HG03097 (cell line): ENCODE results near the gene ZNF324B.
"Not testable (repeated sequence)": the region's sequence is repeated elsewhere in the genome, so short reads cannot be mapped to it uniquely, and the experiment has no call there.

Source experiments
- ATAC-seq: cut with Tn5 transposase; IDR thresholded peaks from one replicate; pipeline ENCODE4 v1.9.1; 2021; ENCODE audit not compliant: unreplicated experiment, low FRiP score

The ZNF324B gene

DNA sequence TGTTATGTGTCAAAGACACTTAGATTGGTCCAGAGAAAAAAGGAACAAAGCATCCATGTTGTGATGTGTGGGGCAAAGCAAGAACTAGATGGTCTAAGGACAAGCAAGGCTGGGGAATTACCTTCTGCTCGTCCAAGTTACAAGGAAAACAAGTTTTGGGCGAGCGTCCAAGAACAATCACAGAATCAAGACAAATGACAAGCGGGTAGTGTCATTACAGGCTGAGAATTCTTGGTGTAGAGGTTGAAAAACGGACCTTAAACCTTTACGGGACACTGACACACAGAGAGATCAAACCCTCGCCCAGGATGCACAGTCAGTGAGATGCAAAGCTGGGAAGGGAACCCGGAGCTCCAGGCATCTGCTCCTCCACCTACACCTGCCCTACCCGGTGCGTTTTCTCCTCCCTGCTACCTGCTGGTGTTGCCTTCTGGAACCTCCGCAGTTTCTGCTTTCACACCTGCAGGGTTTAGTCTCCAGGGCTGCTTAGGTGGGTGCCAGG, 515 bp upstream of the ZNF324B start:
- peak; percentile 5 for ATAC-seq

DNA sequence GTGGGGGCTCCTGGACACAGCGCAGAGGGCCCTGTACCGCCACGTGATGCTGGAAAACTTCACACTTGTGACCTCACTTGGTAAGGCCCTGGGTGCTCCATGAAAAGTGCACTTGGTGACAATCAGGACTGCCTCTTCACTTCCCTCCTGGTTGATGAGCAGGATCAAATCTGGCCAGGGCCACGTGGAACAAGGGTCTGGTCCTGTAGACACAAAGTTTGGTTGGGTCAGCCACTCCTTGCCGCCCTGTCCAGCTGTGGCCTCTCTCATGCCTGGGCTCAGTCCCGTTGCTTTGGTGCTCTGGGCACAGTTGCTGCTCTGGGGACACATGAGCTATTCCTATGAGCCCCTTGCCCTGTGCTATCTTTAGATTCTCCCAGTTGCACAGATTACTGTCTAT, 2.3 kb downstream of the ZNF324B start:
- ATAC-seq = no peak

- ATAC-seq = no peak
Measured at GRCh38 chr19:58455306-58455705, 3.9 kb downstream of the ZNF324B start.

DNA sequence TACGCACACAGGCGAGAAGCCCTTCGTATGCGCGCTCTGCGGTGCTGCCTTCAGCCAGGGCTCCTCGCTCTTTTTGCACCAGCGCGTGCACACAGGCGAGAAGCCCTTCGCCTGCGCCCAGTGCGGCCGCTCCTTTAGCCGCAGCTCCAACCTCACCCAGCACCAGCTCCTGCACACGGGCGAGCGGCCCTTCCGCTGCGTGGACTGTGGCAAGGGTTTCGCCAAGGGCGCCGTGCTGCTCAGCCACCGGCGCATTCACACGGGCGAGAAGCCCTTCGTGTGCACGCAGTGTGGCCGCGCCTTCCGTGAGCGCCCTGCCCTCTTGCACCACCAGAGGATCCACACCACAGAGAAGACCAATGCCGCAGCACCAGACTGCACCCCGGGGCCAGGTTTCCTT, 4.7 kb downstream of the ZNF324B start:
- ATAC-seq = no peak

DNA sequence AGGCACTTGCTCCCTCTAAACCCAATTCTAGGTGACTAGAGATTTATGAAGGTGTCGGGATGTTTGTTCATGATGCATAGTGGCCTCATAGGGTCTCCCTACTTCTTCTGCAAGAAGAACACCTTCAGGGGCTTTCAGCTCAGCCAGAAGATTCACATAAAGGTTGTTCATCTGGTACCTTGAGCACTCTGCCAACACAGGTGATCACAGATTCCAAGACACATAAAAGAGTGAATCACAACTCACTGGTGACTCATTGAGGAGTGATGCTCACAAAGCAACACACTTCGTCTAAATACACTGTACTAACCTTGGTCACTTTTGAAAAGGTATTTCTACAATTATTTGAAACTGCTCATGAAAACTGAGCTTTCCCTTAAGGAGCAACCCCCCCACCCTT, 8.6 kb downstream of the ZNF324B start:
- no peak for ATAC-seq

DNA sequence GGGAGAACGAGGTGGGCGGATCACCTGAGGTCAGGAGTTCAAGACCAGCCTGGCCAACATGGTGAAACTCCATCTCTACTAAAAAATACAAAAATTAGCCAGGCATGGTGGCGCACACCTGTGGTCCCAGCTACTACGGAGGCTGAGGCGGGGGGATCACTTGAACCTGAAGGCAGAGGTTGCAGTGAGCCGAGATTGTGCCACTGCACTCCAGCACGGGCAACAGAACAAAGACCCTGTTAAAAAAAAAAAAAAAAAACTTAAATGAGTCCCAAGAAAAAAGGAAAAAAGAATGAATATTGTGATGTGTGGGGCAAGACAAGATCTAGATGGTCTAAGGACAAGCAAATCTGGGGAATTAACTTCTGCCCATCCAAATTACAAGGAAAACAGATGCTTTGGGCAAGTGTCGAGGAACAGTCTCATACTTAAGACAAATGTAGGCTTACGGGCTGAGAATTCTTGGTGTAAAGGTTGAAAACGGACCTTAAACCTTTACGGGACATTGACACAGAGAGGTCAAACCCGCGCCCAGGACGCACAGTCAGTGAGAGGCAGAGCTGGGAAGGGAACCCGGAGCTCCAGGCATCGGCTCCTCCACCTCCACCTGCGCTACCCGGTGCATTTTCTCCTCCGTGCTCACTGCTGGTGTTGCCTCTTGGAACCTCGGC, 14.8 kb downstream of the ZNF324B start:
- peak; percentile 24 for ATAC-seq

DNA sequence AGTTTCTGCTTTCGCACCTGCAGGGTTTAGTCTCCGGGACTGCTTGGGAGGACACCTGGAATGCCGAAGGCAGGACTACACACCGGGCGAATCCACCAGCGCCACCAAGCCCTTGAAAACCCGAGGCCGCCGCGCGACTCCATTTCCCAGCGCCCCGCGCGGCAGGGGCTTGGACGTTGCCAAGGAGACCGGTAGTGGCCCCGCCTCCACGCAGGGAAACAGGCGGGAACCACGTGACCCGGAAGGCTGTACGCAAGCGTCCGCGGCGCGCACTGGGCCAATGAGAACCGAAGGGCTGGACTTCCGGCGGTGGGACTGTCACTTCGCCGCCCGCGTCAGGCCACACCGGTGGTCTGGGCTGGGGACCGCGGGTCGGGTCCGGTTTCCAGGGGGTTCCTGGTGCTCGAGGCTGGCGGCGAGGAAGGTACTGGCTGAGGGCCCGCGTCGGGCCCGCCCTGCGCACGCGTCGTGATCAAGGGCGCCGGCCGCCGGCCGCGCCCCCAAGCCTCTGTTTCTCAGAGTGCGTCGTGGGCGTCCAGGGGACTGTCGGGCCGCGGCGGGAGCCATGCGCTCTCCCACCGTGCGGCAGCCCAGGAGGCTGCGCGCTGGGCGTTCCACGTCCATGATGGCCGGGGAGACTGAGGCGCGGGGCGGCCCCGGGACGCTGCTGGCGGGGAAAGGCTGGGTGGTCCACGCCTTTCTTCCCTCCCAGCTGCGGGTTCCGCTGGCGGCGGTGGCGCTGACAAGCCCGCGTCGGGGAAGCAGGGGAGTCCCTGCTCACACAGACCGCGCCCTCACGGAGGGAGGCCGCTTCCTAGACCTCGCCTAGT, 15.6 kb downstream of the ZNF324B start, which contains the start of gene ZNF324:
ZNF324 (plus strand) TSS at position 321 of the 830 bp plus-strand sequence. CDS start 2,106 bp downstream, outside the sequence.
- ATAC-seq = peak; percentile 91

DNA sequence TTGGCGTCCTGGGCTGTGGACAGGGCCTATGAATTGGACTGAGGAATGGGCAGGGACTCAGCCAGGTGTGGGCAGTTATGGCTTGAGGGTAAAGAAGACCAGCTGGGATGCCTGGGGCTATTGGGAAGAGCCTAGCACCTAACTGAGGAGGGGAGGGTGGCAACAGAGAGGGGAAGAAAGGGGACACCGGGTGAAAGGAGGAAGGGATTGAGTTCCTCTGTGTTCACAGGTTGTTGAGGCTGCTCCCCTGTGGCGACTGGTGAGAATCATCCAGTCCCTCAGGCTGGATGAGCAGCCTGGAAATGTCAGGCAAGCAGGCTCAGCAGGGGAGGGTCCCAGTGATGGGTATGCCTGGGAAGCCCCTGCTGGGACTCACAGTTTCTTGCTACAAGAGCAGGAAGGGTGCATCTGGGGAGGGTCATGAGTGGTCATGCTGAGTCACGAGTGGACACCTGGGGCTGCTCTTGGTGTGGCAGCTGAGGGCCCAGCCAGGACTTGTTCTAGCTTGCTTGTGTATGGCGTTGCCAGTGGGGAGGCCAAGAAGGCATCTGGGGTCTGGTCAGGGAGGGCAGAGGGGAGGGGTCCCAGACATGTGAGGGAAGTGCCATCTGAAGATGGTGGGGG, 16.9 kb downstream of the ZNF324B start:
- ATAC-seq = no peak

GRCh38 chr19:58469241-58470013, 18.0 kb downstream of the ZNF324B start:
- ATAC-seq = no peak

DNA sequence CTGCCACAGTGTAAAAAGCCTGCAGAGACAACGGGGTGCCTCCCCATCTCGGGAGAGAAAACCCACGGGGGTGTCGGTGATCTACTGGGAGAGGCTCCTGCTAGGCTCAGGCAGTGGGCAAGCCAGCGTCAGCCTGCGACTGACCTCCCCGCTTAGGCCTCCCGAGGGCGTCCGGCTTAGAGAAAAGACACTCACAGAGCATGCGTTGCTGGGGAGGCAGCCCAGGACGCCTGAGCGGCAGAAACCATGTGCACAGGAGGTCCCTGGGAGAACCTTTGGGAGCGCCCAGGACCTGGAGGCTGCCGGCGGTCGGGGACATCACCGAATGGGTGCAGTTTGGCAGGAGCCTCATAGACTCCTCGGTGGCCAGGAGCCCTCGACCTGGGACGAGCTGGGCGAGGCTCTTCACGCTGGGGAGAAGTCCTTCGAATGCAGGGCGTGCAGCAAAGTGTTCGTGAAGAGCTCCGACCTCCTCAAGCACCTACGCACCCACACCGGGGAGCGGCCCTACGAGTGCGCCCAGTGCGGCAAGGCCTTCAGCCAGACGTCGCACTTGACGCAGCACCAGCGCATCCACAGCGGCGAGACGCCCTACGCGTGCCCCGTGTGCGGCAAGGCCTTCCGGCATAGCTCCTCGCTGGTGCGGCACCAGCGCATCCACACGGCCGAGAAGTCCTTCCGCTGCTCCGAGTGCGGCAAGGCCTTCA, 19.6 kb downstream of the ZNF324B start:
- not testable (repeated sequence) for ATAC-seq

DNA sequence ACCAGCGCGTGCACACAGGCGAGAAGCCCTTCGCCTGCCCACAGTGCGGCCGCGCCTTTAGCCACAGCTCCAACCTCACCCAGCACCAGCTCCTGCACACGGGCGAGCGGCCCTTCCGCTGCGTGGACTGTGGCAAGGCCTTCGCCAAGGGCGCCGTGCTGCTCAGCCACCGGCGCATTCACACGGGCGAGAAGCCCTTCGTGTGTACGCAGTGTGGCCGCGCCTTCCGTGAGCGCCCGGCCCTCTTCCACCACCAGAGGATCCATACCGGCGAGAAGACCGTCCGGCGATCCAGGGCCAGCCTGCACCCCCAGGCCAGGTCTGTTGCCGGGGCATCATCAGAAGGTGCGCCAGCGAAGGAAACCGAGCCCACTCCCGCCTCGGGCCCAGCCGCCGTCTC, 20.3 kb downstream of the ZNF324B start:
- no peak for ATAC-seq

- ATAC-seq = no peak
Measured at GRCh38 chr19:58473775-58474174, 22.4 kb downstream of the ZNF324B start.

GRCh38 chr19:58474291-58474996, 23.0 kb downstream of the ZNF324B start:
- ATAC-seq = no peak

DNA sequence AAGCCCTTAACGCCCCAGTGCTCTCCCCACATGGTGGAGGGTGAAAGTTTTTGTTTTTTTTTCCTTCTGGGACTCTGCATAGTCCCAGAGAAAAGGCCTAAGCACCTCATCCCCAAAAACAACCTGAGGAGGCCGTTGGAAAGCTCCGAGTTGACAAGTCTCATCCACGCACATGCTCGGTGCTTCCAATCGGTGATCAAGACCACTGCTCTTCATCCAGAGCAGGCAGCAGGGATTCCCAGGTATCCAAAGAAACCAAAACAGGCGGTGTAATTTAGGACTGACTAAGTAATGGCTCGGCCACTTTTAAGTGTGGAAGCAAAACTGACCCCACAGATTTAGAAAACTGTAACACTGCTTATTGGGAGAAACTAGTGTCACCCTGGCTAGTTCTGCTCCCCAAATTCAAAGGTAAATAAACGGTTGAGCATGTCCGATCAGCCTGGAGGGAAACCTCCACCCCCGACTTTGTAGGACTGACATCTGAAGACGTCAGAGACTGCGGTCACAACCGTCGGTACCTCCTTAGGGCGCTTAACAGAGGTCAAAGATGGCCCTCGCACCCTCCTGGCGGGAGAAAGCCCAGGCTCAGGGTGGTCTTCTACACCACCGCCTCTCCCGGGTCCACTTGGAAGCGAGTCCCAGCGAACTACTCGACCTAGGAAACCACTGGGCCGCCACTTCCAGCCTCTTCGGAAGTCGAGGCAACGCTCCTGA, 23.7 kb downstream of the ZNF324B start:
- no peak for ATAC-seq

GRCh38 chr19:58475714-58476497, 24.5 kb downstream of the ZNF324B start, which contains the start of gene ZNF446:
TSS of gene ZNF446 (plus strand) at chr19:58476352. CDS start at chr19:58477219, 867 bp downstream.
- peak; percentile 85 for ATAC-seq

GRCh38 chr19:58476498-58477015, 25.1 kb downstream of the ZNF324B start:
- no peak for ATAC-seq

DNA sequence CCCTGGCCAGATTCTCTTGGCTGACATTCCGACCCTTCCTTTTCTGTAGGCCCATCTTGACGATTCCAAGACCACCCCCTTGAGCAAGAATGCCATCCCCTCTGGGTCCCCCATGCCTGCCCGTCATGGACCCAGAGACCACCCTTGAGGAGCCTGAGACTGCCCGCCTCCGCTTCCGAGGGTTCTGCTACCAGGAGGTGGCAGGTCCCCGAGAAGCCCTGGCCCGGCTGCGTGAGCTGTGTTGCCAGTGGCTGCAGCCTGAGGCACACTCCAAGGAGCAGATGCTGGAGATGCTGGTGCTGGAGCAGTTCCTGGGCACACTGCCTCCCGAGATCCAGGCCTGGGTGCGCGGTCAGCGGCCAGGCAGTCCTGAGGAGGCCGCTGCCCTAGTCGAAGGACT, 25.7 kb downstream of the ZNF324B start:
- ATAC-seq = no peak

- no peak for ATAC-seq
Measured at GRCh38 chr19:58477871-58478270, 26.4 kb downstream of the ZNF324B start.
